IMR-90 (cell line): ENCODE results near the gene MCM5. TPM values are rescaled to one million over a fixed set of nuclear protein-coding genes. Genes with fewer than 3 reads are reported as not detected.

ENCODE experiments used
- ATAC-seq: fragments of 200-7000 bp; cut with Tn5 transposase; 2 replicates; pipeline ENCODE4 v1.9.1; 2020; ENCODE audit warnings: low read depth, mild to moderate bottlenecking, moderate library complexity
- BruUV-seq: library from RNA; stranded (reverse); fragments of 400-500 nt; replicated peaks from 2 replicates; lab custom pipeline; 2021; lab: Mats Ljungman, UMichigan
- CTCF ChIA-PET: fragments of 300-600 bp; formaldehyde crosslinking; extraction: SDS; loops from one replicate; lab custom pipeline; 2021; ENCODE audit warnings: antibody characterized with exemption; lab: Yijun Ruan, JAX
- POLR2A ChIA-PET: fragments of 300-600 bp; sonication (Branson Sonifier 250); formaldehyde crosslinking; loops from one replicate; lab custom pipeline; 2022; ENCODE audit warnings: antibody characterized with exemption; ENCODE audit not compliant: unreplicated experiment; lab: Charles Lee
- DNase-seq: peaks from one replicate; pipeline ENCODE4 v3.0.0; 2013
- H2AFZ ChIP-seq: replicated peaks from 2 replicates; pipeline ENCODE3; 2013; ENCODE audit warnings: low read length, mild to moderate bottlenecking; ENCODE audit not compliant: poor library complexity
- H2AK5ac ChIP-seq: 2 replicates; pipeline ENCODE4 v1.6.1; 2013; ENCODE audit warnings: low read depth, low read length, inconsistent platforms
- H2AK9ac ChIP-seq: replicated peaks from 2 replicates; pipeline ENCODE3; 2013; ENCODE audit warnings: mild to moderate bottlenecking, low read depth, low read length, moderate library complexity; ENCODE audit not compliant: poor library complexity
- H2BK120ac ChIP-seq: 2 replicates; pipeline ENCODE4 v1.6.1; 2013; ENCODE audit warnings: low read depth, low read length, inconsistent platforms
- H2BK15ac ChIP-seq: 3 replicates; pipeline ENCODE4 v1.6.1; 2013; ENCODE audit warnings: low read depth, low read length, inconsistent platforms
- H2BK20ac ChIP-seq: 2 replicates; pipeline ENCODE4 v1.6.1; 2013; ENCODE audit warnings: low read depth, mild to moderate bottlenecking, inconsistent platforms, low read length, moderate library complexity
- H2BK5ac ChIP-seq: 2 replicates; pipeline ENCODE4 v1.6.1; 2013; ENCODE audit warnings: mild to moderate bottlenecking, low read depth, low read length, inconsistent platforms; ENCODE audit not compliant: poor library complexity, severe bottlenecking
- H3K14ac ChIP-seq: replicated peaks from 2 replicates; pipeline ENCODE4 v1.6.1; 2013; ENCODE audit warnings: low read depth, low read length, inconsistent platforms
- H3K18ac ChIP-seq: 2 replicates; pipeline ENCODE4 v1.6.1; 2013; ENCODE audit warnings: low read depth, low read length, control low read depth
- H3K23ac ChIP-seq: 2 replicates; pipeline ENCODE4 v1.6.1; 2013; ENCODE audit warnings: low read depth, low read length, inconsistent platforms
- H3K27ac ChIP-seq: 2 replicates; pipeline ENCODE4 v1.5.1; 2013; ENCODE audit warnings: mild to moderate bottlenecking, control low read depth, low read length; ENCODE audit not compliant: insufficient read depth
- H3K27me3 ChIP-seq: 2 replicates; pipeline ENCODE4 v1.6.1; 2013; ENCODE audit warnings: low read length; ENCODE audit not compliant: control insufficient read depth, insufficient read depth
- H3K36me3 ChIP-seq: 2 replicates; pipeline ENCODE4 v1.6.1; 2013; ENCODE audit warnings: low read length, mixed read lengths; ENCODE audit not compliant: control insufficient read depth, insufficient read depth
- H3K4ac ChIP-seq: 2 replicates; pipeline ENCODE4 v1.6.1; 2013; ENCODE audit warnings: low read depth, low read length, inconsistent platforms
- H3K4me1 ChIP-seq: 2 replicates; pipeline ENCODE4 v1.6.1; 2013; ENCODE audit warnings: low read length, mixed read lengths; ENCODE audit not compliant: control insufficient read depth, insufficient read depth
- H3K4me2 ChIP-seq: 2 replicates; pipeline ENCODE4 v1.6.1; 2013; ENCODE audit warnings: low read depth, mild to moderate bottlenecking, control low read depth, low read length, moderate library complexity
- H3K4me3 ChIP-seq: 2 replicates; pipeline ENCODE4 v1.5.1; 2013; ENCODE audit warnings: low read depth, mild to moderate bottlenecking, control low read depth, low read length, moderate library complexity; ENCODE audit not compliant: insufficient read depth
- H3K56ac ChIP-seq: 2 replicates; pipeline ENCODE4 v1.6.1; 2013; ENCODE audit warnings: low read length, inconsistent platforms; ENCODE audit not compliant: insufficient read depth; ENCODE audit errors: extremely low read depth
- H3K79me1 ChIP-seq, 2 experiments: 2 replicates each; pipeline ENCODE4 v1.6.1; 2013; ENCODE audit warnings: low read length in 2 of 2, inconsistent platforms in 1 of 2, low read depth in 1 of 2
- H3K9ac ChIP-seq: 2 replicates; pipeline ENCODE4 v1.6.1; 2013; ENCODE audit warnings: low read depth, low read length, control low read depth
- H3K9me1 ChIP-seq: 2 replicates; pipeline ENCODE4 v1.6.1; 2013; ENCODE audit warnings: low read length, inconsistent platforms; ENCODE audit not compliant: insufficient read depth
- H3K9me3 ChIP-seq: 2 replicates; pipeline ENCODE4 v1.6.1; 2013; ENCODE audit warnings: low read length; ENCODE audit not compliant: control insufficient read depth, insufficient read depth
- H4K20me1 ChIP-seq: 2 replicates; pipeline ENCODE4 v1.6.1; 2013; ENCODE audit warnings: low read length, inconsistent platforms; ENCODE audit not compliant: insufficient read depth
- H4K5ac ChIP-seq: 2 replicates; pipeline ENCODE4 v1.6.1; 2013; ENCODE audit warnings: mild to moderate bottlenecking, low read depth, low read length, control low read depth
- H4K8ac ChIP-seq, 2 experiments: 2 replicates each; pipeline ENCODE4 v1.6.1; 2013; ENCODE audit warnings: low read depth in 2 of 2, low read length in 2 of 2, control low read depth in 1 of 2, inconsistent platforms in 1 of 2
- H4K91ac ChIP-seq: 2 replicates; pipeline ENCODE4 v1.6.1; 2013; ENCODE audit warnings: low read depth, low read length, inconsistent platforms; ENCODE audit not compliant: insufficient read depth
- BHLHE40 ChIP-seq: fragments of 150-350 bp; IDR thresholded peaks from 2 replicates; pipeline ENCODE4 v1.6.1; 2016; ENCODE audit warnings: mild to moderate bottlenecking, low read depth, low read length
- CEBPB ChIP-seq: IDR thresholded peaks from 2 replicates; pipeline ENCODE4 v1.6.1; 2012; ENCODE audit warnings: low read depth, low read length, improper control_type of control experiment
- CHD1 ChIP-seq: IDR thresholded peaks from 2 replicates; pipeline ENCODE4 v1.6.1; 2012; ENCODE audit warnings: low read depth, low read length, improper control_type of control experiment
- CTCF ChIP-seq: conservative IDR thresholded peaks from 2 replicates; pipeline ENCODE4 v1.5.1; 2012; ENCODE audit warnings: mild to moderate bottlenecking, low read depth, low read length, improper control_type of control experiment
- ELK1 ChIP-seq: fragments of 150-350 bp; IDR thresholded peaks from 2 replicates; pipeline ENCODE4 v1.6.1; 2016; ENCODE audit warnings: low read depth, mild to moderate bottlenecking, low read length, moderate library complexity, borderline replicate concordance
- FOS ChIP-seq: fragments of 150-350 bp; IDR thresholded peaks from 2 replicates; pipeline ENCODE4 v1.6.1; 2016; ENCODE audit warnings: low read depth, low read length
- MAFK ChIP-seq: IDR thresholded peaks from 2 replicates; pipeline ENCODE4 v1.6.1; 2012; ENCODE audit warnings: low read depth, low read length, improper control_type of control experiment
- MAZ ChIP-seq: IDR thresholded peaks from 2 replicates; pipeline ENCODE4 v1.6.1; 2012; ENCODE audit warnings: low read depth, mild to moderate bottlenecking, low read length, improper control_type of control experiment, moderate library complexity, borderline replicate concordance
- MXI1 ChIP-seq: IDR thresholded peaks from 2 replicates; pipeline ENCODE4 v1.6.1; 2012; ENCODE audit warnings: low read depth, mild to moderate bottlenecking, low read length, moderate library complexity, borderline replicate concordance
- NFE2L2 ChIP-seq: fragments of 150-350 bp; IDR thresholded peaks from 2 replicates; pipeline ENCODE4 v1.6.1; 2016; ENCODE audit warnings: low read depth, mild to moderate bottlenecking, low read length
- POLR2A ChIP-seq: IDR thresholded peaks from 2 replicates; pipeline ENCODE4 v1.6.1; 2012; ENCODE audit warnings: mild to moderate bottlenecking, low read depth, low read length
- RAD21 ChIP-seq: IDR thresholded peaks from 2 replicates; pipeline ENCODE4 v1.6.1; 2012; ENCODE audit warnings: low read length, improper control_type of control experiment
- RCOR1 ChIP-seq: IDR thresholded peaks from 2 replicates; pipeline ENCODE4 v1.6.1; 2012; ENCODE audit warnings: mild to moderate bottlenecking, low read length, improper control_type of control experiment; ENCODE audit not compliant: insufficient replicate concordance
- RFX5 ChIP-seq: IDR thresholded peaks from 2 replicates; pipeline ENCODE4 v1.8.0; 2012; ENCODE audit warnings: low read depth, mild to moderate bottlenecking, low read length, moderate library complexity
- SMC3 ChIP-seq: fragments of 150-350 bp; IDR thresholded peaks from 2 replicates; pipeline ENCODE4 v1.6.1; 2016; ENCODE audit warnings: low read depth, mild to moderate bottlenecking, antibody characterized with exemption, low read length, moderate library complexity
- USF2 ChIP-seq: fragments of 150-350 bp; IDR thresholded peaks from 2 replicates; pipeline ENCODE4 v1.6.1; 2017; ENCODE audit warnings: mild to moderate bottlenecking, antibody characterized with exemption, low read length, low read depth
- WGBS, 2 experiments: methylation state at CpG; one replicate each; pipeline versions ENCODE4 v1.1.5 to v1.1.7; 2013; ENCODE audit warnings: missing lambda C conversion rate in 2 of 2; ENCODE audit not compliant: insufficient read length in 1 of 2; ENCODE audit errors: extremely low coverage in 2 of 2; 5-methylcytosine and 5-hydroxymethylcytosine counted together
- dilution Hi-C: fragments of 300-500 bp; cut with HindIII; formaldehyde crosslinking; loops from one replicate; pipeline ENCODE4 v1.14.3; 2018; ENCODE audit warnings: low sequenced_read_pairs; ENCODE audit not compliant: unreplicated experiment
- in situ Hi-C: fragments of 300-500 bp; cut with MboI; formaldehyde crosslinking; loops from 3 replicates; pipeline ENCODE4 v1.14.3; 2019; ENCODE audit warnings: low sequenced_read_pairs, inconsistent platforms, mixed read lengths
- intact Hi-C: fragments of 100-400 bp; cut with micrococcal nuclease; formaldehyde crosslinking; loops from 2 replicates; pipeline ENCODE4 v1.10.0; 2022
- polyA plus RNA-seq, 3 experiments: library from polyadenylated mRNA; depleted of rRNA; stranded (reverse); fragments of >200 nt; gene quantifications; 2 replicates each; pipeline ENCODE4 v1.2.3, GENCODE V29; 2012; ENCODE audit warnings: low replicate concordance in 1 of 3
- total RNA-seq: library from RNA; depleted of rRNA; stranded (reverse); fragments of >200 nt; gene quantifications from 2 replicates; pipeline ENCODE4 v1.2.3, GENCODE V29; 2012

Gene MCM5
- total and polyA plus RNA-seq, 2 of the 4 experiments (the other 2 are of a cell fraction): 43.0 to 58.6 TPM

- in situ Hi-C loops (no loop called here), dilution Hi-C loops (no loop called here), intact Hi-C loops (loop anchor here (5.0 kb wide), 1 partner anchor 121 kb away; no protein-coding TSS in a partner anchor)
- BruUV-seq: no TSS peak
- ChIA-PET POLR2A (interaction anchor here (0.5 kb wide), 1 partner anchor 998 kb away, joined by 5 read pairs; no protein-coding TSS in a partner anchor), CTCF (no interaction called here)
- H3K4me3 ChIP-seq: no peak overlapping the region
- H2AK9ac ChIP-seq: peak overlapping the region; percentile 86
- WGBS, 2 experiments: 7% methylated on average over 3 of the region's 13 CpGs; no CpG with 5 or more reads in 1 of the 2 experiments
- peak overlapping the region; percentile 51 for H3K14ac ChIP-seq
- H3K4ac ChIP-seq: peak overlapping the region; percentile 81
- H3K9me3 ChIP-seq: no peaks in the 10 kb centered on the region
- H3K79me1 ChIP-seq: peaks cover 0 to 12% of the 10 kb centered on the region in 2 experiments; a peak in 1 of 4 replicates
- H3K27ac ChIP-seq: peak overlapping the region; percentile 66
- H3K18ac ChIP-seq: peak overlapping the region; percentile 55
- no peaks in the 10 kb centered on the region for H4K20me1 ChIP-seq
- H4K5ac ChIP-seq: peak overlapping the region; percentile 82
- H3K4me1 ChIP-seq: peaks cover 21% of the 10 kb centered on the region
- H3K9ac ChIP-seq: peak overlapping the region; percentile 4; the same call in 1 of the 2 replicates
- peak overlapping the region; percentile 88 for H2BK20ac ChIP-seq
- H3K9me1 ChIP-seq: peaks cover 18% of the 10 kb centered on the region
- peak overlapping the region; percentile 81 for H2AK5ac ChIP-seq
- H2BK15ac ChIP-seq: peak overlapping the region; percentile 97
- H2BK120ac ChIP-seq: peak overlapping the region; percentile 90
- H3K56ac ChIP-seq: 0 out of 2 replicates have a peak overlapping the region, but pooled peaks have one; percentile 22
- peak overlapping the region; percentile 59 to 92 for H4K8ac ChIP-seq
- peak overlapping the region; percentile 69 for H3K23ac ChIP-seq
- peak overlapping the region; percentile 82 for H2AFZ ChIP-seq
- H2BK5ac ChIP-seq: peak overlapping the region; percentile 69
- H3K27me3 ChIP-seq: no peaks in the 10 kb centered on the region
- H3K36me3 ChIP-seq: no peaks in the 10 kb centered on the region
- TF ChIP-seq POLR2A (no peak), CEBPB (no peak), CHD1 (no peak), USF2 (peak; percentile 46; the same call in 1 of the 2 replicates), MAFK (no peak), RFX5 (no peak), ELK1 (no peak), RAD21 (no peak; the same call in 1 of the 2 replicates), NFE2L2 (no peak), MXI1 (peak; percentile 66; the same call in 1 of the 2 replicates), RCOR1 (no peak), FOS (peak; percentile 94), BHLHE40 (peak; percentile 72), CTCF (no peak), MAZ (peak; percentile 93), SMC3 (no peak)
- ATAC-seq (peak; percentile 98), DNase-seq (peak; percentile 95)
- H3K4me2 ChIP-seq: peak overlapping the region; percentile 16
- H4K91ac ChIP-seq: peak overlapping the region; percentile 90
These were observed 46.4 kb downstream of the MCM5 start for GRCh38 chr22:35446365-35446764.
